GM18873 (cell line): ENCODE results near the gene OOSP1.
"Not testable (repeated sequence)": the region's sequence is repeated elsewhere in the genome, so short reads cannot be mapped to it uniquely, and the experiment has no call there.

Experiments
- ATAC-seq: cut with Tn5 transposase; IDR thresholded peaks from one replicate; pipeline ENCODE4 v1.9.1; 2021; ENCODE audit warnings: mild to moderate bottlenecking, moderate library complexity, moderate number of reproducible peaks; ENCODE audit not compliant: unreplicated experiment, low FRiP score

The OOSP1 gene, protein sequence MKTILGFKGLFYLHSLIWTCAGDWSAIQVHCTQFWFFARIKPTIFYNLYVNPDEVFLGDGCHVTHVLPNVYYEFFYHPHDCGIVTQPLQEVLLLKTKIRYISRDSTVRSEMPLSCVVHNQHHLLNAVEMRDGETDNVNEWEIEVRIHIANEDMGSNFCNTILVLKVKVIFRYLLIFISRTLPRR

DNA sequence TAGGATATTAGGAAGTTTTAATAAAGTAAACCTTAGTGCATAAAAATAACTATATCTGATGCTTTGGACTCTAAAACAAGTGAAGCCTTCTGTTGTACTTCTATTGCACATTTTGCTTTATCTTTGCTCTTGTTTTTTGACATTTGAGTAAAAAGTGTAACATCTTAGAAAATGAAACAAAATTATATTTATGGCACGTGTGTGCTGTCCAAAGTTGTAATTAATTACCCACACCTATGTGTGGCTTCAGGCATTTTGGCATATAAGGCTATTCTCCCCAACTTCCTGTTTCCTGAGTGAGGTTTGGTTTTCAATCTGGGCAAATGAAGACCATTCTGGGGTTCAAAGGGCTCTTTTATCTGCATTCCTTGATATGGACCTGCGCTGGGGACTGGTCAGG, at the start of gene OOSP1:
Gene OOSP1 (plus strand): TSS at position 301 of the 400 bp plus-strand sequence. CDS start 23 bp downstream, at position 324.
- no peak for ATAC-seq

DNA sequence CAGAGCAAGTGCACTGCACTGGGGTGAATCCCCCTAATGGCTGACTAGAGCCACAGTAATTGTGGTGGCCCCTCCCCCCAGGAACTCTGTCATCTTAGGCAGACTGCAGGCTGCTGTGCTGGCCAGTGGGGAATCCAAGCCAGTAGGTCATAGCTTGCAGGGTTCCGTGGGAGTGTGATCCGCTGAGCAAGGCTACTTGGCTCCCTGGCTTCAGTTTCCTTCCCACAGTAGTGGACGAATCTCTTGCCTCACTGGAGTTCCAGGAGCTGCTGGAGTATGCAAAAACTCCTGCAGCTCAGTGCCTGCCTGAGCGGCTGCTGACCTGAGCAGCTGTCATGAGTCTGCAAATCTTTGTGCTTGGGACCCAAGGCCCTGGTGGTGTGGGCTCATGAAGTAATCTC, 46.5 kb upstream of the OOSP1 start:
- no peak for ATAC-seq

DNA sequence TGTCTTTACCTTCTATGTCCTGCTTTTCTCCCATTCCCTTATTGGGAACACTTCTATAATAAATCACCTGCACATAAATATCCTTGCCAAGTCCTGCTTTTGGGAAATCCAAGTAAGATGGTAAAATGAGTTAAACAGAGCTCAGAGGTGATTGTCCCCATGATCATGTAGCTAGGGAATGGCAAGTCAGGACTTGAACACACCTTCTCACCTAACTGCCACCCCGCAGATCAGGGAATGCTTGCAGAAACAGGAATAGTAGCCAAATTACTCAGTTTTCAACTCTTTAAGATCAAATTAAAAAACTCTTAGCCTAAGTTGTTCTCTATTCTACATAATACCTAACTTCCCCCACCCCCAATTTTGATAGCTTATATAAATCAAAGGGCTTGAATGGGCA, 43.6 kb upstream of the OOSP1 start:
- ATAC-seq: no peak

DNA sequence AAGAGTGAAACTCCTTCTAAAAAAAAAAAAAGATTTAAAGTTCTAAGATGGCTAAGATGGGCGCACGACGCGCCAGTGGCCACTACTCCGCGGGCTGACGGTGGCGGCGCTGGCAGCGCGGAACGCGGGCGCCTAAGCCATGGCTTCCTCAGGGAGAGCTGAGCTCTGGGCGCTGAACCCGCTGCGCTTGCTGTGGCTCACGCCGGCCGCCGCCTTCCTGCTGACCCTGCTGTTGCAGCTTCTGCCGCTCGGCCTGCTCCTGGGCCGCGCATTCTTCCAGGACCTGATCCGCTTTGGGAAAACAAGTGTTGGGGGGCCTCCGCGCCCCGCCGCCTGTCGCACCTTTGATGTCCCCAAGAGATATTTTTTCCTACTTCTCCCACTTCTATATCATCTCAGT, 40.2 kb upstream of the OOSP1 start:
- no peak for ATAC-seq

DNA sequence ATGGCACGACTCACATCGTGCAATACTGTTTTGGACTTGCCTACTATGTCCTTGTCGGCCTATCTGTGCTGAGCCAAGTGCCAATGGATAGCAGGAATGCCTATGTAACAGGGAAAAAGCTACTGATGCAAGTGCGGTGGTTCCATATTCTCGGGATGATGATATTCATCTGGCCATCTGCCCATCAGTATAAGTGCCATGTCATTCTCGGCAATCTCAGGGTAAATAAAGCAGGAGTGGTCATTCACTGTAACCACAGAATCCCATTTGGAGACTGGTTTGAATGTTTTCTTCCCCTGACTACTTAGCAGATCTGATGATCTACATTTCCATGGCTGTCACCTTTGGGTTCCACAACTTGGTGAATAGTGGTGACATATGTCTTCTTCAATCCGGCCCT, 39.6 kb upstream of the OOSP1 start:
- ATAC-seq: no peak

DNA sequence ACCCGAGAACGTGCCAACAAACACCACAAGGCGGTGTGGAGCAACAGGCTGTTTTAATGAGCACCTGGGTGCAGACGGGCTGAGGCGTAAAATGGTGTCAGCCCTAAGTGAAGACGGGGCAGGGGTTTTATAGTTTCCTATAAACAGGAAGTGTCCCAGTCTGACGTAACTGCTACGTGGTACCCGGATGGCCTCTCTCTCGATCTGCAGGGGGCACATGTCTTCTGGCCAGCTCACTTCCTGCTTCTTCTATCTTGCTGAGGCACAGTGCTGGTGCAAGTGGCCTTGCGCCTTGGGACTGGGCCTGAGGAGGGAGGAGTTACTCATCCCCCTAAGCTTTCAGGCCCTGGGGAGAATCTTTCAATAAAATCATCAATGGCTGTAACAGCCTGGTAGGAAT, 38.7 kb upstream of the OOSP1 start:
- ATAC-seq: no peak

DNA sequence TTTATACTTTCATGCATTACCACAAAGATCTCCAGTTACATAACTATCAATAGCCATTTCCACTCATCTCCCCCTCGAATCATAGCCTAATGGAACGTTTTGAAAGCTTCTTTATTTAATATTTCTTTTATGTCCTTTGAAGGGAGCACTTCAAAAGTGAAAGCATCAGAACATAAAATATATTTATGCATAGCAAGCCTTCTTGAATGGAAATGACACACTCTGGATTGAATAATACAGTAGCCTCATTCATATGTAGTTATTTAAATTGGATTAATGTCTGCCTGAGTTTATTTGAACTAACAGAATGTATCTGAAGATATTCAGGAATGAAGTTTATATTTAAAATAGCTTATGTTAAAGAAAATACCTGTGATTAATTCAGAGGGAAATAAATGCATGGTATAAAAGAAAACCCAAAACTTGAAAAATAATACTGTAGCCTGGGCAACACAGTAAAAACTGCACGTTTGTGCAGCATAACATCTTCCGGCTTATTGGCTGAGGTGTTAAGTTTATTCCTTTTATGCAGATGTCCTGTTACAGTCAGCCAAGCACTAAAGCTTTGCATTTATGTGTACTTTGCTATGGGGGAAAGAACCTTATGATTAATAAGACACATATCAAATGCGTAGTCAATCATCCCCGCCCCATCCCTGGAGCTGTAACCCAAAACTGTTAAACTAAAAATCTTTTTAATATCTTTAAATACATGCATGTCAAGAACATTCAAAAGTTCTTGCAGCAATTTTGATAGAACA, 37.7 kb upstream of the OOSP1 start:
- ATAC-seq: no peak

DNA sequence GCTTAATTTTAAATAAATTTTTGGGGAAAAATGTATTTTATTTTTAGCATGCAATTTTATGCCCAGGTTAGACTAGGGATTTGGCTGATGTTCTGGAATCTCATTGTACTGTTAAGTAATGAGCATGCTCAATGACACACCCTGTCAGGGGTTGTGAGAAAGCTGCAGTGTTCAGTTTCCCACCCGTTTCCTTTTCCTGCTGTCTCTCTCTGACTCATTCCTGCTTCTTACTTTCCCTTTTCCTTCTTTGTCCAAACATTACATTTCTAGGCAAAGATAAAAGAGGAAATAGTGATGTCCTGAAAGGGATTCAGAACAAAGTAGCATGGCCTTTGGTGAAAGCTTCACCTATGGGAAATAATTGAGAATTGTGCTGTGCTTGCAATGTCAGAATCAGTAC, 36.9 kb upstream of the OOSP1 start:
- ATAC-seq: no peak

DNA sequence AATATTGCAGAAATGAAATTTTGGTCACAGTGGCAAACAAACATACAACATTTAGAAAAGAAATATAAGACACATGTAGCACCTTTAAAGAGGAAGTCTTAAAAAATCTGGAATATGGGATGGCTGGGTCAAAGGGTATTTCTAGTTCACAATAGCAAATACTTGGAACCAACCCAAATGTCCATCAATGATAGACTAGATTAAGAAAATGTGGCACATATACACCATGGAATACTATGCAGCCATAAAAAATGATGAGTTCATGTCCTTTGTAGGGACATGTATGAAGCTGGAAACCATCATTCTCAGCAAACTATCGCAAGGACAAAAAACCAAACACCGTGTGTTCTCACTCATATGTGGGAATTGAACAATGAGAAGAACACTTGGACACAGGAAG, 34.7 kb upstream of the OOSP1 start:
- not testable (repeated sequence) for ATAC-seq

DNA sequence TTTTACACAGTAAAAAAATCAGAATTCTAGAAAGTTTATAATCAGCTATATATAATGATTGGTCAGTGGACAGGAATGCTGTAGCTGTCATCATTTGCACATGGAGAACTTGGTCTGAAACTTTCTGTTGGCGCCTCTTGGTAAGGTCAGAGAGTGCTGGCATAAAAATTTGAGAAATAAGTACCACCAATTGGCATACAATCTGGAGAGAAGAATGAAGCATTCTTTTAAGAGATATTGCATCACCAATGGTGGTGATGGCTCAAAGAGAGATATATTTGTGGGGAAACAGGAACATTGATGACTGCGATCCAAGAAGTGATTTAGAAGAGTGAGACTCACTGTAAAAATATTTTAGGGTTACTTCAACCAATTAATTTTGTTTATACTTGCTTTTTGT, 19.8 kb upstream of the OOSP1 start:
- ATAC-seq: no peak

DNA sequence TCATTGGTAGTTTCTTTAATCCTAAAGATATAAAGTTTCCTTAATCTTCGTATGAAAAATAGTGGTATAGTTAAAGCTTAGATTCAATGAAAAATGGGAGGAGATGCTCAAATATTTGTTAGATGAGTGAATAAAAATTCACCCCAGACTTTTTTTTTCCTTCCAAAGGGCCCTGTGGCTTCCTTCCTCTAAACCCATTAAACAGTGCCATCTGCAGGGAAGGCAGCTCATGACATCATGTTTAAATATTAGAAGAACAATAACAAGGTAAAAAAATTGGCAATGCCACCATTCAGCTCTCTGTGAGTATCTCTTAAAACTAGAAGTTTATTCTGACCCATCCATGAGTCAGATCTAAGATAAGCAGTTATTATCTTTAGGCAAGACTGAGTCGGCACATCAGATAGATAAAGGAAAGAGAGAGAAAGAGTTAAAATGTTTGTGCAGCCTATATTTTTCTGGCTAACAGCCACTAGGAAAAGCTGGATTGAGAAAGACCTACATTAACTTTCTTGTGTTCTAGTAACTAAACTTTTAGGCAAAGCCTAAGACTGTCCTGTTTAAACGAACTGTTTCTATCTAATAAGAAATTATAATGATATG, 19.1 kb upstream of the OOSP1 start:
- no peak for ATAC-seq

DNA sequence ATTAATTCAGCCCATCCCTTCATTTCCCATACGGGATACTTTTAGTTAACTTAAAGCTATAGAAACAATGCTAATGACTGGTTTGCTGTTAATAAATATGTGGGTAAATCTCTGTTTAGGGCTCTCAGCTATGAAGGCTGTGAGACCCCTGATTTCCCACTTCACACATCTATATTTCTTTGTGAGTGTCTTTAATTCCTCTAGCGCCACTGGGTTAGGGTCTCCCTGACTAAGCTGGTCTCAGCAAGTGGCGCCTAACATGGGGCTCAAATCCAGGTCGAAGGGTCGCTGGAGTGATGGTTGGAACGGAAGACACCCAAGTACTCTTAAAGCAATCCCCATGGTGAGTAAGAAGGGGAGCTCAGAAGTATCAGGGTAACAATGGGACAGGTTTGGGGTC, 14.4 kb upstream of the OOSP1 start:
- ATAC-seq: no peak

DNA sequence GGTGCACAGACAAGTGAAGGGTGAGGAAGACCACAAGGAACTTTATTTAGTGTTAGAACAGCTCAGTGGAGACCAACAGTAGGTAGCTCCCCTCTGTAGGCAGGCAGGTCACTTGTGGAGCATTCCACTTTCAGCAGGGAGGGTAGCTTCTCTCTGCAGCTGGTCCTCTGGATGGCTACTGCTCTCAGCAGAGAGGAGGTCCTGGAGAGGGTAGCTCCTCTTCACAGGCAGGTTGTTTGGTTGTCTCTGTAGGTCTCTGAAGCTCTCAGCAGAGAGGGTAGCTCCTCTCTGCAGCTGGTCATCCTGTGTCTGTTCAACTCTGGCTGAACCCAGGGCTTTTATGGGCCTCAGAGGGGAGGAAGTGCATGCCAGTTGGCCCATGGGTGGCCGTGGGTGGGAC, 6.5 kb upstream of the OOSP1 start:
- ATAC-seq: no peak

DNA sequence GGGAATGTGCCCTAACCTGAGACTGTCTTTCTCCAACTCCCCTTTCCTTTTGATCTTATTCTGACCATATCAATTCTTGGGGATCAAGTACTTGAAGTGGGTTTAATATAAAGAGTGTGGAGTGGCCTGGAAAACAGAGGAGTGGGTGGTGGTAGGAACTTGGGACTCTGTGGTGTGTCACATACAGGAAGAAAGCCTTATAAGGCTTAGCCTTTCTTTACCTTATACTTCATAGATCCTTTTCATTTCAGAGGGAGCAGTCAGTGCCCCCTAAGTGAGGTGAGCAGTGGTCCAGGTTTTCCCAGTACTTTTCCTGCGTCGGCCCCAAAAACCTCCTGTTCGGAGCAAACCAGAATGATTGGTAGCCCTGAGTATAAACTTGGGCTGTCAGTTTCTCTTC, 486 bp downstream of the OOSP1 start:
- no peak for ATAC-seq

DNA sequence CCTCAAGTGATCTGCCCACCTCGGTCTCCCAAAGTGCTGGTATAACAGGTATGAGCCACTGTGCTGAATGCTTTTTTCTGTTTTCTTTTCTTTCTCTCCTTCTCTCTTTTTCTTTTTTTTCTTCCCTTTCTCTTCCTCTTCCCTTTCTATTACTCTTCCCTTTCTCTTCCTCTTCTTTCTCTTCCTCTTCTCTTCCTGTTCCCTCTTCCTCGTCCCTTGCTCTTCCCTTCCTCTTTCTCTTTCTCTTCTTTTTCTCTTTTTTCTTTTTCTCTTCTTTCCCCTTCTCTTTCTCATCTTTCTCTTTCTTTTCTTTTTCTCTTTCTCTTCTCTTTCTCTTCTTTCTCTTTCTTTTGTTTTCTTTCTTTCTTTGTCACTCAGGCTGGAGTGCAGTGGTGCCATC, 1.2 kb downstream of the OOSP1 start:
- ATAC-seq: no peak

DNA sequence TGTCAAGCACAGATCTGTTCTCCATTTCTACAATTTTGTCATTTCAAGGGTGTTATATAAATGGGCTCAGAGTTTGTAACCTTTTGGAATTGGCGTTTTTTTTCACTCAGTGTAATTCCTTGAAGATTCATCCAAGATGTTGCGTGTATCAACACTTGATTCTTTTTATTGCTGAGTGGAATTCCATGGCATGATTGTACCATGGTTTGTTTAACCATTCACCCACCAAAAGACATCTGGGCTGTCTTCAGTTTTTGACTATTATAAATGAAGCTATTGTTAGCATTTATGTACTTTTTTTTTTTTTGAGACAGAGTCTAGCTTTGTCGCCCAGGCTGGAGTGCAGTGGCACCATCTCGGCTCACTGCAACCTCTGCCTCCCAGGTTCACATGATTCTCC, 2.9 kb downstream of the OOSP1 start:
- ATAC-seq: no peak

DNA sequence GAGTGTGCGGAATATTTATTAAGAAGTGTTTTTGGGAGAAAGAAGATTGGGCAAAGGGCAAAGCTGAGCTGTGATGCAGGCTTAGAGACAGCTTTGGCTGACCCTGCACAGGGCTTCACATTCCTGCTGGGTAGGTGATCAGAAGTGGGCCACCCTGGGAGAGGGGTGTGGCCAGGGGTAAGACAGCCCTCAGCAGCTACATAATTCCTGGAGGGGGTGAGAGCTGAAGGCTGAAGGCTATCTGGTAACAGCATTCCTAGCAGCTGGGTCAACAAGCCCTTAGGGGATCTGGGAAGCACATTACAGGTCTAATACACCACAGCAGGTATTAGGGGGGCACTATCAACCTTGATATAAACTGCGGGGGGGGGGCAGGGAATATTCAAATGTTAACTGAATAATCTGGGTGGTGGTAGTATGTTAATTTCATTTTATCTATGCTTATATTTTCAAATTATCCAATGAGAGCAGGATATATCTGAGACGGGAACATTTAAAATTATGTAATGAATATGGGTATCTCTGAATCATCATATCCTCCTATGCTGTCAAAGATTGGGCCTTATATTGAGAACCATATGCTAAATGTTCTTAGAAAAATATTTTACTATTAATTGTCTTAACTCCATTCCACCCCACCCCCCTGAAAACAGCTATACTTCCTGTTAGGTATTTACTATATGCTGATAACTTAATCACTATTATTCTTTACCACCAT, 5.9 kb downstream of the OOSP1 start:
- ATAC-seq: no peak

DNA sequence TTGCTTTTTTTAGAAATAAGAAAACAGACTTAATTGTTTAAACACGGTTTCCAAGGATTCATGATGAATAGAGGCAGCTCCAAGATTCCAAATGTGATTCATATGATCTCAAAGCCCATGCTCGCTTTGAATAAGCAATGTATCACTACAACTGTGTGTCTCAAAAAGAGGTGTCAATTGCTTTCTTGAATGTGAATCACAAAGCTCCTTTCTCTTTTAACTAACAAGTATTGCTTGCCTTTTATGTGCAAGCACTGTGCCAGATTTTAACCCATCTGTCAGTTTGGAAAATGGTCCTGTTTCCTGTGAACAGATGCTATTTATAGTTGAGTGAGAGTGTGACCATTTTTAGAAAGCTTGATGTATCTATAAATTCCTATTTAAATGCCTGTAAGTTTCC, 6.5 kb downstream of the OOSP1 start:
- no peak for ATAC-seq

DNA sequence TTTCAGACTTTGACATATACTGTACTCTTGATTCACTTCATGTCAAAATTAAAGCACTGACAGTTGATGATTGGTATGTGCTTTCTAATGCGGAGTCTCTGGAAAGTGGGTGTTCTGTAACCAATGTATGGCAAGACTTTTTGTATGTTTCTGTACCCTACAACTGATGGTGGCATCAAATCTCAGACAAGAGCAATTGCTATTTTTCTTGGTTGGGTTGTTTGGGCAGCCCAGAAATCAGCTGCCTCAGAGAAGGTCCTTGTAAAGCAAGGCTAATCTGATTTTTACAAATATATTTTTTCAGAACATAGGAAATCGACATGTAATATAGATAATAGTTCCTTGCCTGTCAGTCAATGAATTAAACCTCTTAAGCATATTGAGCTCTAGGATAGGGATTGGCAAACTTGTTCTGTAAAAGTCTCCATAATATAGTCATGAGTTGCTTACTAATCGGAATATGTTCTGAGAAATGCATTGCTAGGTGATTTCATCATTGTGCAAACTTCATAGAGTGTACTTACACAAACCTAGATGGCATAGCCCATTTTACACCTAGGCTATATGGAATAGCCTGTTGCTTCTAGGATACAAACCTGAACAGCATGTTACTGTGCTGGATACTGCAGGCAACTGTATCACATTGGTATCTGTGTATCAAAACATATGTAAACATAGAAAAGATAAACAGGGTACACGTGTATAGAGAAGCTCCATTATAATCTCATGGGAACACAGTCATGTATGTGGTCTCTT, 15.4 kb downstream of the OOSP1 start:
- ATAC-seq: no peak

DNA sequence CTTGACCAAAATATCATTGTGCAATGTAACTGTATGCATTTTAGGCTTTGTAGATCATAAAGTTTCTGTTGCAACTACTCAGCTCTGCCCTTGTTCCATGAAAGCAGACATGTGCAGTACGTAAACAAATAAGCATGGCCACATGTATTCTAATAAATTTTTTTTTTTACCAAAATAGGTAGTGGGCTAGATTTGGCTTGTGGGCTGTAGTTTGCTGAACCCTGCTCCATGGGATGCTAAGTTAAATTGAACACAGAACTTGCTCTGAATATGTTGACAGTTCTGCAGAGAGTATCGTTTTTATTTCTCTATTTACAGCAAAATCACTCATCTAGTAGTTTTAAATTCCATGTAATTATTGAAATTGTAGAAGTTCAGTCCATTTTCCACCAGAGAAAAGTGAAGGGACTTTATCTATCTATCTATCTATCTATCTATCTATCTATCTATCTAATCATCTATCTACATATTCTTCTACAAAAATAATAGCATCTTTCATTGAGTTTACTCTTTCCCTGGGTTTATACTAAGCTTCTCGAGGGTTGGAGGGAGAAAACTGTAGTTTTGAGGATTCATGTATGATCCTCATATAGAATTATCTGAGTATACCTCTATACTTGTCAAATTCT, 16.1 kb downstream of the OOSP1 start:
- ATAC-seq: no peak
